Central memory CD4-positive, alpha-beta T cell (primary cell): ENCODE results near the gene KIRREL1.

Source experiments
- DNase-seq: peaks from one replicate; pipeline ENCODE4 v3.0.0; 2022

KIRREL1 gene

DNA sequence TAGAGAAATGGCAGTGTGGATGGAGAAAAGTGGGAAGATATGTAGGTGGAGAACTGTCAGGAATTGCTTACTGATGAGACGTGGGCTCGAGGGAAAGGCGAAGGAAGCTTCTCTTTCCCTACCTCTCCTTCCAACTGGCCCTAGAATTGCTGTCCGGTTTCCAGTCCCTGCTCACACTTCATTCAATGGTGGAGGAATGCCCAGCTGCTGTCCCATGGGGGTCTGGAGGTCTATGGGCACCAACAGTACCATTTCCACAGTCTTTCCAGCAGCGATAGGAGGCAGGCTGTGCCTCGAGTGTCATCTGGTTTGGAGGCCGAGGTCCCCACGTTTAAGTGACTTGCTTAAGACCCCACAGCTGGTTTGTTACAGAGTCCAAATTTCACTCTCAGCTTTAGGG is 155.7 kb downstream of the KIRREL1 start:
- DNase-seq, result no peak
